Heart left ventricle (tissue), 13 donors: ENCODE data around the gene XXYLT1.

ENCODE experiments used
- POLR2A ChIP-seq, 2 donors: fragments of 450-650 bp; IDR thresholded peaks; one replicate each; pipeline ENCODE4 v1.6.1; 2017; ENCODE audit warnings: antibody characterized with exemption in 2 of 2, mild to moderate bottlenecking in 2 of 2, moderate library complexity in 2 of 2
- TF ChIP-seq, protein P1 (sequence below), 12 donors: fragments of 200-600 bp; sonication (generic) in 4 of 12; IDR thresholded peaks; one replicate each; pipeline versions ENCODE4 v1.5.0 to v1.8.0; 2018 to 2022; ENCODE audit warnings: antibody characterized with exemption in 12 of 12, mild to moderate bottlenecking in 5 of 12
- donor health status: ischemic (EF 13 %, LVEDD 7.1; RV severe dilation, severe dysfunction).
- donor health status: DM: no; HTN: yes; CAD: no.
- donor health status: DM: no; HTN: no; CAD: no.
- donor health status: ischemic (EF 25% LVEDD 6.9; RV normal size, moderate dysfunction).
- donor health status: ischemic (EF 25% LVEDD 5.7; RV mildly dilated, moderate dysfunction).
- donor health status: ischemic (EF 35%, LVEDD 5.7; RV mildly dilated, moderate dysfunction).
- donor health status: nonischemic (EF 11% LVEDD 7.7; RV severe dilation, severe dysfunction).
- donor health status: DM: yes; HTN: yes; CAD: no.
- donor health status: PGD.
- donor health status: ischemic (EF 29% LVEDD 5.4; RV normal size, mild dysfunction).
- donor health status: nonischemic (EF 23%, LVEDD 6.1; RV moderate dilation, normal function).

DNA sequence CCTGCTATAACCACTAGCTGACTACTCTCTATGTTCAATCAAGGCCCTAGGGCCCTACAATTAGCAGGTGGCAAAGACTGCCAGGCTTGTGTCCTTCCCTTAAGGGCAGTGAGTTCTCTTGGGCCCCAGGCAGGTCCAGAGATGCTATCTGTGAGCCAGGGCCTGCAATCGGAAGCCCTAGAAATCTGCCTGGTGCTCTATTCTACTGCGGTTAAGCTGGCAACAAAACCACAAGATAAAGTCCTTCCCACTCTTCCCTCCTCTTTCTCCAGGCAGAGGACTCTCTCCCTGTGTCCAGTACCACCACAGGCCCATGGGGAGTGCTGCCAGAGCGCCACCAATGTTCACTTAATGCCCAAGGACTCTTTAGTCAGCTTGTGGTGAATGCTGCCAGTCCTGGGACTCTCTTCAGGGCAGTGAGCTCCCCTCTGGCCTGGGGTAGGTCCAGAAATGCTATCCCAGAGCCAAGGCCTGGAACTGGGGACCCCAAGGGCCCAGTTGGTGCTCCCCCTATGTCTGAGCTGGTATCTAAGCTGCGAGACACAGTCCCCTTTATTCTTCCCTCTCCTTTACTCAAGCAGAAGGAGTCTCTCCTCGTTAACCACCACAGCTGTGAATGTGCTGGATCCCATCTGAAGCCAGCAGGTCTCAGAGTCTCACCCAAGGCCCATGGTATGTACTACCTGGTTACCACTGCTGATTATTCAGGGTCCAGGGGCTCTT is 34.7 kb downstream of the XXYLT1 start:
- TF ChIP-seq, protein P1, sequence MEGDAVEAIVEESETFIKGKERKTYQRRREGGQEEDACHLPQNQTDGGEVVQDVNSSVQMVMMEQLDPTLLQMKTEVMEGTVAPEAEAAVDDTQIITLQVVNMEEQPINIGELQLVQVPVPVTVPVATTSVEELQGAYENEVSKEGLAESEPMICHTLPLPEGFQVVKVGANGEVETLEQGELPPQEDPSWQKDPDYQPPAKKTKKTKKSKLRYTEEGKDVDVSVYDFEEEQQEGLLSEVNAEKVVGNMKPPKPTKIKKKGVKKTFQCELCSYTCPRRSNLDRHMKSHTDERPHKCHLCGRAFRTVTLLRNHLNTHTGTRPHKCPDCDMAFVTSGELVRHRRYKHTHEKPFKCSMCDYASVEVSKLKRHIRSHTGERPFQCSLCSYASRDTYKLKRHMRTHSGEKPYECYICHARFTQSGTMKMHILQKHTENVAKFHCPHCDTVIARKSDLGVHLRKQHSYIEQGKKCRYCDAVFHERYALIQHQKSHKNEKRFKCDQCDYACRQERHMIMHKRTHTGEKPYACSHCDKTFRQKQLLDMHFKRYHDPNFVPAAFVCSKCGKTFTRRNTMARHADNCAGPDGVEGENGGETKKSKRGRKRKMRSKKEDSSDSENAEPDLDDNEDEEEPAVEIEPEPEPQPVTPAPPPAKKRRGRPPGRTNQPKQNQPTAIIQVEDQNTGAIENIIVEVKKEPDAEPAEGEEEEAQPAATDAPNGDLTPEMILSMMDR (IDR thresholded peaks at IDR 0.05) = no peak
- TF ChIP-seq POLR2A (IDR thresholded peaks at IDR 0.05) = no peak
